Liver (tissue), 9 donors: ENCODE data around the gene CD7. TPM values are rescaled to one million over a fixed set of nuclear protein-coding genes. Genes with fewer than 3 reads are reported as not detected.
A peak's percentile ranks its signal among the peaks of the same experiment; 100 is the strongest.

Experiments used
- DNase-seq: peaks from one replicate; pipeline ENCODE4 v3.0.0-alpha.2; 2017; ENCODE audit warnings: low spot score
- H3K27ac ChIP-seq, 2 donors: one replicate each; pipeline ENCODE4 v1.7.0; 2013; ENCODE audit warnings: inconsistent platforms in 2 of 2, low read length in 2 of 2, control low read depth in 1 of 2, low read depth in 1 of 2, mild to moderate bottlenecking in 1 of 2
- H3K27me3 ChIP-seq, 4 donors: one replicate each; pipeline versions ENCODE4 v1.6.1 to v1.7.0; 2013; ENCODE audit warnings: low read length in 3 of 4, inconsistent platforms in 1 of 4, mild to moderate bottlenecking in 1 of 4, moderate library complexity in 1 of 4; ENCODE audit not compliant: control insufficient read depth in 4 of 4, insufficient read depth in 4 of 4
- H3K36me3 ChIP-seq, 4 donors: one replicate each; pipeline versions ENCODE4 v1.6.1 to v1.7.0; 2013; ENCODE audit warnings: low read length in 3 of 4, mild to moderate bottlenecking in 3 of 4, low read depth in 1 of 4, moderate library complexity in 1 of 4; ENCODE audit not compliant: control insufficient read depth in 4 of 4, insufficient read depth in 3 of 4
- H3K4me1 ChIP-seq, 4 donors: one replicate each; pipeline versions ENCODE4 v1.6.1 to v1.7.0; 2013; ENCODE audit warnings: low read length in 3 of 4, mild to moderate bottlenecking in 3 of 4, moderate library complexity in 1 of 4; ENCODE audit not compliant: control insufficient read depth in 4 of 4, insufficient read depth in 4 of 4
- H3K4me3 ChIP-seq, 3 donors: one replicate each; pipeline versions ENCODE4 v1.6.1 to v1.7.0; 2013; ENCODE audit warnings: low read length in 3 of 3, control low read depth in 1 of 3, low read depth in 1 of 3, mild to moderate bottlenecking in 1 of 3
- H3K9ac ChIP-seq, 2 donors: one replicate each; pipeline ENCODE4 v1.7.0; 2013; ENCODE audit warnings: low read length in 2 of 2, mild to moderate bottlenecking in 2 of 2, moderate library complexity in 2 of 2, control low read depth in 1 of 2, low read depth in 1 of 2
- H3K9me3 ChIP-seq, 4 donors: one replicate each; pipeline versions ENCODE4 v1.6.1 to v1.7.0; 2013; ENCODE audit warnings: low read length in 3 of 4; ENCODE audit not compliant: control insufficient read depth in 4 of 4
- ATF3 ChIP-seq: IDR thresholded peaks from 2 replicates; pipeline ENCODE4 v1.6.1; 2016; ENCODE audit warnings: antibody characterized with exemption
- EGR1 ChIP-seq, 2 donors: IDR thresholded peaks; 2 replicates each; pipeline ENCODE4 v1.6.1; 2016 to 2018; ENCODE audit warnings: antibody characterized with exemption in 2 of 2, low read depth in 2 of 2
- FOXA1 ChIP-seq: IDR thresholded peaks from 2 replicates; pipeline ENCODE4 v1.6.1; 2016; ENCODE audit warnings: antibody characterized with exemption
- GABPA ChIP-seq, 2 donors: IDR thresholded peaks in 1 of 2; conservative IDR thresholded peaks in 1 of 2; 2 replicates each; pipeline ENCODE4 v1.6.1; 2016; ENCODE audit warnings: antibody characterized with exemption in 2 of 2, mild to moderate bottlenecking in 1 of 2, moderate library complexity in 1 of 2
- HNF4A ChIP-seq, 2 donors: conservative IDR thresholded peaks; 2 replicates each; pipeline ENCODE4 v1.6.1; 2016; ENCODE audit warnings: antibody characterized with exemption in 2 of 2, mild to moderate bottlenecking in 2 of 2
- HNF4G ChIP-seq: IDR thresholded peaks from 2 replicates; pipeline ENCODE4 v1.6.1; 2016; ENCODE audit warnings: antibody characterized with exemption
- JUND ChIP-seq, 2 donors: IDR thresholded peaks; 2 replicates each; pipeline ENCODE4 v1.6.1; 2016; ENCODE audit warnings: antibody characterized with exemption in 2 of 2
- NR2F2 ChIP-seq: IDR thresholded peaks from 2 replicates; pipeline ENCODE4 v1.6.1; 2016; ENCODE audit warnings: antibody characterized with exemption
- RAD21 ChIP-seq, 2 donors: IDR thresholded peaks; 2 replicates each; pipeline ENCODE4 v1.6.1; 2016; ENCODE audit warnings: antibody characterized with exemption in 2 of 2, mild to moderate bottlenecking in 2 of 2
- REST ChIP-seq: IDR thresholded peaks from 2 replicates; pipeline ENCODE4 v1.6.1; 2016; ENCODE audit warnings: antibody characterized with exemption, mild to moderate bottlenecking
- RXRA ChIP-seq, 2 donors: IDR thresholded peaks; 2 replicates each; pipeline ENCODE4 v1.6.1; 2017 to 2018; ENCODE audit warnings: antibody characterized with exemption in 2 of 2, mild to moderate bottlenecking in 1 of 2
- SP1 ChIP-seq: IDR thresholded peaks from 2 replicates; pipeline ENCODE4 v1.6.1; 2018; ENCODE audit warnings: antibody characterized with exemption, mild to moderate bottlenecking
- YY1 ChIP-seq: IDR thresholded peaks from 2 replicates; pipeline ENCODE4 v1.6.1; 2016; ENCODE audit warnings: antibody characterized with exemption, mild to moderate bottlenecking
- WGBS: extraction: QIAGEN DNeasy Blood & Tissue Kit; methylation state at CpG from one replicate; pipeline ENCODE4 v1.1.7; 2013; 5-methylcytosine and 5-hydroxymethylcytosine counted together
- polyA plus RNA-seq, 2 donors: library from polyadenylated mRNA; stranded (reverse) in 1 of 2; unstranded in 1 of 2; fragments of 200-250 nt in 1 of 2; fragments of >200 nt in 1 of 2; fragmentation: Nextera tagmentation in 1 of 2; extraction: Ambion mirVana in 1 of 2; gene quantifications; one replicate each; pipeline versions ENCODE4 v1.2.1 to v1.2.3, GENCODE V29; 2013 to 2015
- total RNA-seq, 2 donors: library from RNA; depleted of rRNA; stranded (reverse); fragments of >200 nt; gene quantifications; one replicate each; pipeline ENCODE4 v1.2.3, GENCODE V29; 2014
- TF ChIP-seq, protein P1 (sequence below): fragments of 150-350 bp; IDR thresholded peaks from 2 replicates; pipeline ENCODE4 v1.5.1; 2017; ENCODE audit warnings: improper control_type of control experiment, low read depth, low read length; ENCODE audit not compliant: missing input control
- TF ChIP-seq, protein P2 (sequence below): IDR thresholded peaks from 2 replicates; pipeline ENCODE4 v1.6.1; 2016; ENCODE audit warnings: antibody characterized with exemption
- donor health status: healthy.
- donor health status: healthy.
- donor health status: healthy.
- donor health status: healthy.
- donor health status: healthy.

Gene CD7
- total and polyA plus RNA-seq, 4 donors = 1.0 to 1.5 (median 1.4) TPM

DNA sequence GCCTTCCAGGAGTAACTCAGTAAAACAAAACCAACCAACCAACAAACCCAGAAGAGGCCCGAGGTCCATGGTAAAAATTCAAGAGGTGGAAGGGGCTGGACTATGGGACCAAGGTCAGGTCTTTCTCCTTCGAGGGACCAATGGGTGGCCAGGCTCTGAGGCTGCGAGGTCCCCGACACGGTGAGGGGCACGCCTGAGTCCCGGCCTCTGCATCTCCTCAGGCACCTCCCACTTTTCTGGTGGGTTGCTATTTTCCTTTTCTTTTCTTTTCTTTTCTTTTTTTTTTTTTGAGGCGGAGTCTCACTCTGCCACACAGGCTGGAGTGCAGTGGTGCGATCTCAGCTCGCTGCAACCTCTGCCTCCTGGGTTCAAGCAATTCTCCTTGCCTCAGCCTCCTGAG is 18.0 kb downstream of the CD7 start:
- no peak for DNase-seq
- Histone ChIP-seq H3K4me3 (no peak overlapping the region), H3K36me3 (no peaks in the 10 kb centered on the region), H3K9me3 (no peaks in the 10 kb centered on the region), H3K9ac (no peak overlapping the region), H3K27me3 (no peaks in the 10 kb centered on the region), H3K4me1 (peaks cover 9 to 39% (median 24%) of the 10 kb centered on the region in 4 donors), H3K27ac (no peak overlapping the region)
- no peak for TF ChIP-seq EGR1 (IDR thresholded peaks at IDR 0.05; ENCODE audit: low read depth in 2 of 2)
- no peak for TF ChIP-seq HNF4G
- no peak for TF ChIP-seq GABPA (IDR thresholded peaks at IDR 0.05 in 1 of 2, conservative IDR thresholded peaks at IDR 0.05 in 1 of 2)
- TF ChIP-seq, protein P1, sequence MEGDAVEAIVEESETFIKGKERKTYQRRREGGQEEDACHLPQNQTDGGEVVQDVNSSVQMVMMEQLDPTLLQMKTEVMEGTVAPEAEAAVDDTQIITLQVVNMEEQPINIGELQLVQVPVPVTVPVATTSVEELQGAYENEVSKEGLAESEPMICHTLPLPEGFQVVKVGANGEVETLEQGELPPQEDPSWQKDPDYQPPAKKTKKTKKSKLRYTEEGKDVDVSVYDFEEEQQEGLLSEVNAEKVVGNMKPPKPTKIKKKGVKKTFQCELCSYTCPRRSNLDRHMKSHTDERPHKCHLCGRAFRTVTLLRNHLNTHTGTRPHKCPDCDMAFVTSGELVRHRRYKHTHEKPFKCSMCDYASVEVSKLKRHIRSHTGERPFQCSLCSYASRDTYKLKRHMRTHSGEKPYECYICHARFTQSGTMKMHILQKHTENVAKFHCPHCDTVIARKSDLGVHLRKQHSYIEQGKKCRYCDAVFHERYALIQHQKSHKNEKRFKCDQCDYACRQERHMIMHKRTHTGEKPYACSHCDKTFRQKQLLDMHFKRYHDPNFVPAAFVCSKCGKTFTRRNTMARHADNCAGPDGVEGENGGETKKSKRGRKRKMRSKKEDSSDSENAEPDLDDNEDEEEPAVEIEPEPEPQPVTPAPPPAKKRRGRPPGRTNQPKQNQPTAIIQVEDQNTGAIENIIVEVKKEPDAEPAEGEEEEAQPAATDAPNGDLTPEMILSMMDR = no peak
- TF ChIP-seq, protein P2, sequence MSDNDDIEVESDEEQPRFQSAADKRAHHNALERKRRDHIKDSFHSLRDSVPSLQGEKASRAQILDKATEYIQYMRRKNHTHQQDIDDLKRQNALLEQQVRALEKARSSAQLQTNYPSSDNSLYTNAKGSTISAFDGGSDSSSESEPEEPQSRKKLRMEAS = no peak
- TF ChIP-seq YY1 = no peak
- no peak for TF ChIP-seq SP1
- TF ChIP-seq ATF3 = no peak
- TF ChIP-seq NR2F2 = no peak
- TF ChIP-seq RXRA (IDR thresholded peaks at IDR 0.05) = no peak
- no peak for TF ChIP-seq JUND (IDR thresholded peaks at IDR 0.05)
- TF ChIP-seq FOXA1 = no peak
- 94% methylated on average over 10 of the region's 10 CpGs for WGBS

DNA sequence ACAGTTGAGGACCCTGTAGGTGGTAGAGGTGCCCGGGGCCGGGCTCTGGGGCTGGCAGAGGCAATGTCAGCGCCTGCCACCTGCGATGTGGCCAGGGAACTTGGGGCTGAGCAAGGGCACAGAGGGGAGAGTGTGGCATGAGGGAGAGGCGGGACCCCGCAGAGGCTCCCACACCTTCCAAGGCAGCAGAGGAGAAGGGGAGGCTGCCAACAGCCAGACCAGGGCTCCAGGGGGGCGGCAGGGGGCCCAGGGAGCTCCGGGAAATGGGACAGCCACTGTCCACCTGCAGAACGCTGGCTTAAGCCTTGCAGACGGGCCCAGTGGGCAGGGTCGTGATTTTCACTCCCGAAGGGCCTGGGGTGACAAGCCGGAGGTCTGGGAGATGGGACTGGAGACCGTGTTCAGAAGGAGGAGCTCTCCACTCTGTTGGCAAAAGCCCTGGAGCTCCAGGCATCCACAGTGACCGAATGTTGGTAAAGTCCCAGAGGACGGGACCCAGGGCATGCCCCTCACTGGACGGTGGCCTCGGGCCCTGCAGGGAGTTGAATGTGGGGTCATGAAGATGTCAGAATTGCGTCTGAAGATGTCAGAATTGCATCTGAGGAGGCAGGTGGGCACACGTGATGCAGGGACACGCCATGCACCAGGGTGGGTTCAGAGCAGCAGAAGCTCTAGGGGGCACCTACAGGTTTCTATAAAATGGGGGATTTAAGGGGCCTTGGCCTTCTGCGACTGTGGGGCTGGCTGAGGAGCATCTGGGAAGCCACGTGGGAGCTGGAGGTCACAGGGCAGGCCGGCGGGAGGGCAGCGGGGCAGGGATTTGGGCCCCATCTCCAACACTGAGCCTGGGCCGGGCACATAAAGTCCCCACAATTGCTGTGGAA is 18.6 kb downstream of the CD7 start:
- H3K4me1 ChIP-seq = peaks cover 11 to 46% (median 31%) of the 10 kb centered on the region in 4 donors
- H3K9ac ChIP-seq = peak overlapping the region; percentile 19 to 61
- no peak overlapping the region for H3K4me3 ChIP-seq
- 77% methylated on average over 27 of the region's 27 CpGs for WGBS
- no peaks in the 10 kb centered on the region for H3K36me3 ChIP-seq
- peak overlapping the region; percentile 73 to 90 for H3K27ac ChIP-seq
- no peaks in the 10 kb centered on the region for H3K9me3 ChIP-seq
- H3K27me3 ChIP-seq = no peaks in the 10 kb centered on the region
- no peak for DNase-seq
- TF ChIP-seq EGR1 (IDR thresholded peaks at IDR 0.05; ENCODE audit: low read depth in 2 of 2) (no peak), ATF3 (no peak), HNF4G (no peak)

- no peaks in the 10 kb centered on the region for H3K36me3 ChIP-seq
- H3K4me3 ChIP-seq = peak overlapping the region in 2 of 3 donors; percentile 25 to 30
- H3K27ac ChIP-seq = peak overlapping the region; percentile 73 to 90
- 22% methylated on average over 36 of the region's 36 CpGs for WGBS
- DNase-seq = no peak
- peaks cover 8 to 41% (median 30%) of the 10 kb centered on the region in 4 donors for H3K4me1 ChIP-seq
- no peaks in the 10 kb centered on the region for H3K27me3 ChIP-seq
- H3K9ac ChIP-seq = peak overlapping the region; percentile 54 to 61
- TF ChIP-seq RXRA (IDR thresholded peaks at IDR 0.05) (peak; percentile 62 to 77), GABPA (IDR thresholded peaks at IDR 0.05 in 1 of 2, conservative IDR thresholded peaks at IDR 0.05 in 1 of 2) (peak; percentile 65 to 82), NR2F2 (peak; percentile 23), RAD21 (IDR thresholded peaks at IDR 0.05) (peak in 1 of 2 donors; percentile 14), JUND (IDR thresholded peaks at IDR 0.05) (peak in 1 of 2 donors; percentile 6), YY1 (peak; percentile 46), SP1 (peak; percentile 70), REST (peak; percentile 9), HNF4A (conservative IDR thresholded peaks at IDR 0.05) (peak; percentile 57 to 68), EGR1 (IDR thresholded peaks at IDR 0.05; ENCODE audit: low read depth in 2 of 2) (no peak)
- TF ChIP-seq, protein P1 = no peak
- no peaks in the 10 kb centered on the region for H3K9me3 ChIP-seq
Observed at GRCh38 chr17:82297714-82298537, 19.5 kb downstream of the CD7 start.
